IMR-90 (cell line): ENCODE data around the gene NOX1. TPM values are rescaled to one million over a fixed set of nuclear protein-coding genes. Genes with fewer than 3 reads are reported as not detected.

ENCODE experiments used
- ATAC-seq: fragments of 200-7000 bp; cut with Tn5 transposase; 2 replicates; pipeline ENCODE4 v1.9.1; 2020; ENCODE audit warnings: low read depth, mild to moderate bottlenecking, moderate library complexity
- BruUV-seq: library from RNA; stranded (reverse); fragments of 400-500 nt; replicated peaks from 2 replicates; lab custom pipeline; 2021; lab: Mats Ljungman, UMichigan
- CTCF ChIA-PET: fragments of 300-600 bp; formaldehyde crosslinking; extraction: SDS; loops from one replicate; lab custom pipeline; 2021; ENCODE audit warnings: antibody characterized with exemption; lab: Yijun Ruan, JAX
- POLR2A ChIA-PET: fragments of 300-600 bp; sonication (Branson Sonifier 250); formaldehyde crosslinking; loops from one replicate; lab custom pipeline; 2022; ENCODE audit warnings: antibody characterized with exemption; ENCODE audit not compliant: unreplicated experiment; lab: Charles Lee
- DNase-seq: peaks from one replicate; pipeline ENCODE4 v3.0.0; 2013
- H2AFZ ChIP-seq: replicated peaks from 2 replicates; pipeline ENCODE3; 2013; ENCODE audit warnings: low read length, mild to moderate bottlenecking; ENCODE audit not compliant: poor library complexity
- H2AK5ac ChIP-seq: 2 replicates; pipeline ENCODE4 v1.6.1; 2013; ENCODE audit warnings: low read depth, low read length, inconsistent platforms
- H2AK9ac ChIP-seq: replicated peaks from 2 replicates; pipeline ENCODE3; 2013; ENCODE audit warnings: mild to moderate bottlenecking, low read depth, low read length, moderate library complexity; ENCODE audit not compliant: poor library complexity
- H2BK120ac ChIP-seq: 2 replicates; pipeline ENCODE4 v1.6.1; 2013; ENCODE audit warnings: low read depth, low read length, inconsistent platforms
- H2BK15ac ChIP-seq: 3 replicates; pipeline ENCODE4 v1.6.1; 2013; ENCODE audit warnings: low read depth, low read length, inconsistent platforms
- H2BK20ac ChIP-seq: 2 replicates; pipeline ENCODE4 v1.6.1; 2013; ENCODE audit warnings: low read depth, mild to moderate bottlenecking, inconsistent platforms, low read length, moderate library complexity
- H2BK5ac ChIP-seq: 2 replicates; pipeline ENCODE4 v1.6.1; 2013; ENCODE audit warnings: mild to moderate bottlenecking, low read depth, low read length, inconsistent platforms; ENCODE audit not compliant: poor library complexity, severe bottlenecking
- H3K14ac ChIP-seq: replicated peaks from 2 replicates; pipeline ENCODE4 v1.6.1; 2013; ENCODE audit warnings: low read depth, low read length, inconsistent platforms
- H3K18ac ChIP-seq: 2 replicates; pipeline ENCODE4 v1.6.1; 2013; ENCODE audit warnings: low read depth, low read length, control low read depth
- H3K23ac ChIP-seq: 2 replicates; pipeline ENCODE4 v1.6.1; 2013; ENCODE audit warnings: low read depth, low read length, inconsistent platforms
- H3K27ac ChIP-seq: 2 replicates; pipeline ENCODE4 v1.5.1; 2013; ENCODE audit warnings: mild to moderate bottlenecking, control low read depth, low read length; ENCODE audit not compliant: insufficient read depth
- H3K27me3 ChIP-seq: 2 replicates; pipeline ENCODE4 v1.6.1; 2013; ENCODE audit warnings: low read length; ENCODE audit not compliant: control insufficient read depth, insufficient read depth
- H3K36me3 ChIP-seq: 2 replicates; pipeline ENCODE4 v1.6.1; 2013; ENCODE audit warnings: low read length, mixed read lengths; ENCODE audit not compliant: control insufficient read depth, insufficient read depth
- H3K4ac ChIP-seq: 2 replicates; pipeline ENCODE4 v1.6.1; 2013; ENCODE audit warnings: low read depth, low read length, inconsistent platforms
- H3K4me1 ChIP-seq: 2 replicates; pipeline ENCODE4 v1.6.1; 2013; ENCODE audit warnings: low read length, mixed read lengths; ENCODE audit not compliant: control insufficient read depth, insufficient read depth
- H3K4me2 ChIP-seq: 2 replicates; pipeline ENCODE4 v1.6.1; 2013; ENCODE audit warnings: low read depth, mild to moderate bottlenecking, control low read depth, low read length, moderate library complexity
- H3K4me3 ChIP-seq: 2 replicates; pipeline ENCODE4 v1.5.1; 2013; ENCODE audit warnings: low read depth, mild to moderate bottlenecking, control low read depth, low read length, moderate library complexity; ENCODE audit not compliant: insufficient read depth
- H3K56ac ChIP-seq: 2 replicates; pipeline ENCODE4 v1.6.1; 2013; ENCODE audit warnings: low read length, inconsistent platforms; ENCODE audit not compliant: insufficient read depth; ENCODE audit errors: extremely low read depth
- H3K79me1 ChIP-seq, 2 experiments: 2 replicates each; pipeline ENCODE4 v1.6.1; 2013; ENCODE audit warnings: low read length in 2 of 2, inconsistent platforms in 1 of 2, low read depth in 1 of 2
- H3K9ac ChIP-seq: 2 replicates; pipeline ENCODE4 v1.6.1; 2013; ENCODE audit warnings: low read depth, low read length, control low read depth
- H3K9me1 ChIP-seq: 2 replicates; pipeline ENCODE4 v1.6.1; 2013; ENCODE audit warnings: low read length, inconsistent platforms; ENCODE audit not compliant: insufficient read depth
- H3K9me3 ChIP-seq: 2 replicates; pipeline ENCODE4 v1.6.1; 2013; ENCODE audit warnings: low read length; ENCODE audit not compliant: control insufficient read depth, insufficient read depth
- H4K20me1 ChIP-seq: 2 replicates; pipeline ENCODE4 v1.6.1; 2013; ENCODE audit warnings: low read length, inconsistent platforms; ENCODE audit not compliant: insufficient read depth
- H4K5ac ChIP-seq: 2 replicates; pipeline ENCODE4 v1.6.1; 2013; ENCODE audit warnings: mild to moderate bottlenecking, low read depth, low read length, control low read depth
- H4K8ac ChIP-seq, 2 experiments: 2 replicates each; pipeline ENCODE4 v1.6.1; 2013; ENCODE audit warnings: low read depth in 2 of 2, low read length in 2 of 2, control low read depth in 1 of 2, inconsistent platforms in 1 of 2
- H4K91ac ChIP-seq: 2 replicates; pipeline ENCODE4 v1.6.1; 2013; ENCODE audit warnings: low read depth, low read length, inconsistent platforms; ENCODE audit not compliant: insufficient read depth
- CEBPB ChIP-seq: IDR thresholded peaks from 2 replicates; pipeline ENCODE4 v1.6.1; 2012; ENCODE audit warnings: low read depth, low read length, improper control_type of control experiment
- CTCF ChIP-seq: conservative IDR thresholded peaks from 2 replicates; pipeline ENCODE4 v1.5.1; 2012; ENCODE audit warnings: mild to moderate bottlenecking, low read depth, low read length, improper control_type of control experiment
- FOS ChIP-seq: fragments of 150-350 bp; IDR thresholded peaks from 2 replicates; pipeline ENCODE4 v1.6.1; 2016; ENCODE audit warnings: low read depth, low read length
- MXI1 ChIP-seq: IDR thresholded peaks from 2 replicates; pipeline ENCODE4 v1.6.1; 2012; ENCODE audit warnings: low read depth, mild to moderate bottlenecking, low read length, moderate library complexity, borderline replicate concordance
- NFE2L2 ChIP-seq: fragments of 150-350 bp; IDR thresholded peaks from 2 replicates; pipeline ENCODE4 v1.6.1; 2016; ENCODE audit warnings: low read depth, mild to moderate bottlenecking, low read length
- SMC3 ChIP-seq: fragments of 150-350 bp; IDR thresholded peaks from 2 replicates; pipeline ENCODE4 v1.6.1; 2016; ENCODE audit warnings: low read depth, mild to moderate bottlenecking, antibody characterized with exemption, low read length, moderate library complexity
- WGBS, 2 experiments: methylation state at CpG; one replicate each; pipeline versions ENCODE4 v1.1.5 to v1.1.7; 2013; ENCODE audit warnings: missing lambda C conversion rate in 2 of 2; ENCODE audit not compliant: insufficient read length in 1 of 2; ENCODE audit errors: extremely low coverage in 2 of 2; 5-methylcytosine and 5-hydroxymethylcytosine counted together
- dilution Hi-C: fragments of 300-500 bp; cut with HindIII; formaldehyde crosslinking; loops from one replicate; pipeline ENCODE4 v1.14.3; 2018; ENCODE audit warnings: low sequenced_read_pairs; ENCODE audit not compliant: unreplicated experiment
- in situ Hi-C: fragments of 300-500 bp; cut with MboI; formaldehyde crosslinking; loops from 3 replicates; pipeline ENCODE4 v1.14.3; 2019; ENCODE audit warnings: low sequenced_read_pairs, inconsistent platforms, mixed read lengths
- intact Hi-C: fragments of 100-400 bp; cut with micrococcal nuclease; formaldehyde crosslinking; loops from 2 replicates; pipeline ENCODE4 v1.10.0; 2022
- polyA plus RNA-seq, 3 experiments: library from polyadenylated mRNA; depleted of rRNA; stranded (reverse); fragments of >200 nt; gene quantifications; 2 replicates each; pipeline ENCODE4 v1.2.3, GENCODE V29; 2012; ENCODE audit warnings: low replicate concordance in 1 of 3
- total RNA-seq: library from RNA; depleted of rRNA; stranded (reverse); fragments of >200 nt; gene quantifications from 2 replicates; pipeline ENCODE4 v1.2.3, GENCODE V29; 2012
- TF ChIP-seq, protein P1 (sequence below): fragments of 150-350 bp; IDR thresholded peaks from 2 replicates; pipeline ENCODE4 v1.6.1; 2017; ENCODE audit warnings: mild to moderate bottlenecking, antibody characterized with exemption, low read length, low read depth

NOX1 gene
- total and polyA plus RNA-seq, 2 of the 4 experiments (the other 2 are of a cell fraction): not detected

DNA sequence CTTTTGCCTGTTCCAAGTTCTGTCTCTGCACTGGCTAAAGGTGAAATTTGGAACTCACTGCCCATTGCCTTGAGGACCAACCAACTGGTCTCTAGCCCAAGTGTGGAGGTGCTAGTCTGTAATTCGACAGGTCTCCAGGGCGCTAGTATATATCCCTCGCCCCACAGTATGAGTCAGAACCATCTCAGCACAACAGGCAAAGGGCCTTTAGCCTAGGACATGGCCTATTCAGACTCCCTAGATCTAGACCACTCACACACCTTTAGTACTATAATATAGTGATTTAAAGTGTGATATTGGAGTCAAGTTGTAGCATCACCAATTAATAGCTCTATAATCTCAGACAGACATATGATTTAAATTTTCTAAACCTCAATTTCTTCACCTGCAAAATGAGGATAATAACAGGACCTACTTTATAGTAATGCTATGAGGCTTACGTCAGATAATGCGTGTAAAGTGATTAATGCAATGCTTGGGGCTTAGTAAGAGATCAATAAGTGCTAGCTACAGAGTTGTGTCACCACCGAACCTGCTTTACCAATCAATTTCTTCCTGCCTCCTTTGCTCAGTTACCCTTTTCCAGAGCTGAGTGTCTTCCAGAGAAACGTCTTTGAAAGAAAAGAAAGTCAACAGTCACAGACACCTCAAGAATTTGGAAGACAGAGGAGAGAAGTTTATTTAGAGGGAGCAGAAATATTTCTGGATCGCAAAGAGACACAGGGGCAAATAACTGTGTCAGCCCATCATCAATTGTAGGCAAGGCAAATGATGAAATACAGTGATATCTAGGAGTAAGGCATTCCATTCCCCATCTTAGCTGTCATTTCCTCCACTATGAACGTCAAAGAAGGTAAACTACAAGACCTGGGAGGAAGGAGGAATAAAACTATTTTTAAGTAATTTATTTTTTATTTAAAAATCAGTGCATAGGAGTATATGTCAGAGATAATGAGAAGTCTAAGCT, 2.3 kb downstream of the NOX1 start:
- H3K18ac ChIP-seq: peak overlapping the region; percentile 59
- WGBS, 2 experiments: no CpG with 5 or more reads among the region's 9 CpGs
- H3K9me1 ChIP-seq: peaks cover 3% of the 10 kb centered on the region; the same call in 1 of the 2 replicates
- H2BK15ac ChIP-seq: no peak overlapping the region; the same call in 2 of the 3 replicates
- H3K27me3 ChIP-seq: peaks cover 2% of the 10 kb centered on the region
- POLR2A ChIA-PET: no interaction called here
- CTCF ChIA-PET: interaction anchor here (0.5 to 1.1 kb wide), 3 partner anchors 10 to 89 kb away, joined by 3 to 7 read pairs (median 3); no protein-coding TSS in a partner anchor
- H2AK5ac ChIP-seq: peak overlapping the region; percentile 78; the same call in 1 of the 2 replicates
- BruUV-seq: no TSS peak
- no peak overlapping the region for H2AFZ ChIP-seq
- DNase-seq (peak; percentile 66), ATAC-seq (peak; percentile 57)
- H2AK9ac ChIP-seq: no peak overlapping the region
- no peak overlapping the region; the same call in 1 of the 2 replicates for H2BK120ac ChIP-seq
- TF ChIP-seq, protein P1, sequence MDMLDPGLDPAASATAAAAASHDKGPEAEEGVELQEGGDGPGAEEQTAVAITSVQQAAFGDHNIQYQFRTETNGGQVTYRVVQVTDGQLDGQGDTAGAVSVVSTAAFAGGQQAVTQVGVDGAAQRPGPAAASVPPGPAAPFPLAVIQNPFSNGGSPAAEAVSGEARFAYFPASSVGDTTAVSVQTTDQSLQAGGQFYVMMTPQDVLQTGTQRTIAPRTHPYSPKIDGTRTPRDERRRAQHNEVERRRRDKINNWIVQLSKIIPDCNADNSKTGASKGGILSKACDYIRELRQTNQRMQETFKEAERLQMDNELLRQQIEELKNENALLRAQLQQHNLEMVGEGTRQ: no peak
- no peak for TF ChIP-seq FOS
- TF ChIP-seq NFE2L2: no peak
- peak; percentile 56; the same call in 1 of the 2 replicates for TF ChIP-seq CEBPB
- TF ChIP-seq MXI1: no peak
- TF ChIP-seq SMC3: no peak
- no peak for TF ChIP-seq CTCF
- no peak overlapping the region for H3K27ac ChIP-seq
- no peak overlapping the region for H4K8ac ChIP-seq
- H3K36me3 ChIP-seq: no peaks in the 10 kb centered on the region
- no peak overlapping the region for H3K4me2 ChIP-seq
- no peak overlapping the region for H3K23ac ChIP-seq
- no peaks in the 10 kb centered on the region for H4K20me1 ChIP-seq
- no peaks in the 10 kb centered on the region for H3K9me3 ChIP-seq
- intact Hi-C loops (no loop called here), dilution Hi-C loops (no loop called here), in situ Hi-C loops (no loop called here)
- H3K4ac ChIP-seq: peak overlapping the region; percentile 56
- H4K5ac ChIP-seq: peak overlapping the region; percentile 29; the same call in 1 of the 2 replicates
- H3K9ac ChIP-seq: no peak overlapping the region
- no peaks in the 10 kb centered on the region for H3K79me1 ChIP-seq
- no peak overlapping the region for H3K56ac ChIP-seq
- peak overlapping the region; percentile 49 for H2BK20ac ChIP-seq
- no peak overlapping the region for H3K14ac ChIP-seq
- peaks cover 2% of the 10 kb centered on the region; the same call in 1 of the 2 replicates for H3K4me1 ChIP-seq
- peak overlapping the region; percentile 74 for H4K91ac ChIP-seq
- no peak overlapping the region for H2BK5ac ChIP-seq
- no peak overlapping the region for H3K4me3 ChIP-seq
